PC-9 (cell line): ENCODE data around the gene RASSF4.

ENCODE experiments used
- CTCF ChIP-seq: fragments of 200-600 bp; sonication (generic); conservative IDR thresholded peaks from 2 replicates; pipeline ENCODE4 v1.6.1; 2017; ENCODE audit warnings: mixed run types, antibody characterized with exemption, mild to moderate bottlenecking, moderate library complexity
- EZH2 ChIP-seq: fragments of 200-600 bp; sonication (generic); IDR thresholded peaks from 2 replicates; pipeline ENCODE4 v1.8.0; 2017; ENCODE audit warnings: antibody characterized with exemption, low read depth

GRCh38 chr10:44992070-44992731 lies 32.6 kb downstream of the RASSF4 start:
- TF ChIP-seq CTCF, result no peak
- TF ChIP-seq EZH2, result no peak
